HepG2 (cell line): ENCODE results near the gene CACNG4. TPM values are rescaled to one million over a fixed set of nuclear protein-coding genes. Genes with fewer than 3 reads are reported as not detected.
A peak's percentile ranks its signal among the peaks of the same experiment; 100 is the strongest.

ENCODE experiments used
- AHR ChIP-seq: IDR thresholded peaks from 2 replicates; pipeline ENCODE4 v1.6.1; 2018; ENCODE audit warnings: missing genetic modification reagents, missing compliant biosample characterization
- CTCF ChIP-seq: sonication (generic); formaldehyde crosslinking; IDR thresholded peaks from 2 replicates; pipeline ENCODE4 v1.5.0; 2020; ENCODE audit warnings: mild to moderate bottlenecking, missing genetic modification reagents, moderate library complexity
- E2F5 ChIP-seq: sonication (generic); formaldehyde crosslinking; conservative IDR thresholded peaks from 2 replicates; pipeline ENCODE4 v1.4.0; 2020; ENCODE audit warnings: missing genetic modification reagents
- EEA1 ChIP-seq: sonication (generic); formaldehyde crosslinking; IDR thresholded peaks from 2 replicates; pipeline ENCODE4 v1.5.1; 2020; ENCODE audit warnings: mild to moderate bottlenecking, missing genetic modification reagents, borderline replicate concordance
- HDAC1 ChIP-seq: sonication (generic); formaldehyde crosslinking; IDR thresholded peaks from 2 replicates; pipeline ENCODE4 v1.5.1; 2020; ENCODE audit warnings: mild to moderate bottlenecking, missing genetic modification reagents
- HNF4G ChIP-seq, 2 experiments: sonication (generic) in 1 of 2; formaldehyde crosslinking in 1 of 2; IDR thresholded peaks; 2 replicates each; pipeline versions ENCODE4 v1.4.0 to v1.6.1; 2011 to 2020; ENCODE audit warnings: borderline replicate concordance in 2 of 2, low read depth in 2 of 2, mild to moderate bottlenecking in 2 of 2, low read length in 1 of 2, missing genetic modification reagents in 1 of 2, moderate library complexity in 1 of 2
- IKZF5 ChIP-seq: IDR thresholded peaks from 2 replicates; pipeline ENCODE4 v1.6.1; 2018; ENCODE audit warnings: missing genetic modification reagents, mild to moderate bottlenecking, missing compliant biosample characterization
- NFYC ChIP-seq: IDR thresholded peaks from 2 replicates; pipeline ENCODE4 v1.6.1; 2016; ENCODE audit warnings: missing genetic modification reagents, missing compliant biosample characterization
- PHF21A ChIP-seq: sonication (generic); formaldehyde crosslinking; IDR thresholded peaks from 2 replicates; pipeline ENCODE4 v1.5.0; 2020; ENCODE audit warnings: mild to moderate bottlenecking, missing genetic modification reagents
- RCOR2 ChIP-seq: IDR thresholded peaks from 2 replicates; pipeline ENCODE4 v1.6.1; 2016; ENCODE audit warnings: missing biosample characterization, missing genetic modification reagents
- SRF ChIP-seq: IDR thresholded peaks from 2 replicates; pipeline ENCODE4 v1.6.1; 2011; ENCODE audit warnings: mild to moderate bottlenecking, low read depth, low read length, moderate library complexity
- TBX2 ChIP-seq: sonication (generic); formaldehyde crosslinking; IDR thresholded peaks from 2 replicates; pipeline ENCODE4 v1.5.0; 2020; ENCODE audit warnings: missing genetic modification reagents, mild to moderate bottlenecking, borderline replicate concordance
- TEF ChIP-seq: sonication (generic); formaldehyde crosslinking; IDR thresholded peaks from 2 replicates; pipeline ENCODE4 v1.5.0; 2020; ENCODE audit warnings: missing genetic modification reagents
- TERF1 ChIP-seq: sonication (generic); formaldehyde crosslinking; IDR thresholded peaks from 2 replicates; pipeline ENCODE4 v1.8.0; 2022; ENCODE audit warnings: mild to moderate bottlenecking, missing genetic modification reagents, moderate library complexity
- ZFY ChIP-seq: sonication (generic); formaldehyde crosslinking; IDR thresholded peaks from 2 replicates; pipeline ENCODE4 v1.4.0; 2020; ENCODE audit warnings: missing genetic modification reagents
- ZHX1 ChIP-seq: sonication (generic); formaldehyde crosslinking; IDR thresholded peaks from 2 replicates; pipeline ENCODE4 v1.8.1; 2022; ENCODE audit warnings: low read depth, mild to moderate bottlenecking, missing genetic modification reagents
- ZZZ3 ChIP-seq: sonication (generic); formaldehyde crosslinking; IDR thresholded peaks from 2 replicates; pipeline ENCODE4 v1.4.0; 2020; ENCODE audit warnings: missing genetic modification reagents, mild to moderate bottlenecking, borderline replicate concordance
- polyA plus RNA-seq, 8 experiments: library from polyadenylated mRNA; depleted of rRNA in 3 of 8; stranded (reverse) in 7 of 8; unstranded in 1 of 8; fragments of >200 nt; fragmentation: Illumina TruSeq in 4 of 8; extraction: Trizol in 4 of 8; gene quantifications; 2 replicates each; pipeline versions ENCODE4 v1.2.1 to v1.2.3, GENCODE V29; 2011 to 2016; ENCODE audit warnings: low read depth in 4 of 8, missing spikeins in 1 of 8, mixed read lengths in 1 of 8; ENCODE audit not compliant: insufficient read depth in 1 of 8
- total RNA-seq, 5 experiments: library from RNA; depleted of rRNA; stranded (reverse); fragments of >200 nt; fragmentation: Illumina TruSeq; extraction: Trizol; gene quantifications; 2 replicates each; pipeline ENCODE4 v1.2.3, GENCODE V29; 2016; ENCODE audit warnings: low read depth in 1 of 5

Gene CACNG4
- total and polyA plus RNA-seq, 2 of the 13 experiments (the other 11 are each of a cell fraction or from before 2014, with no cell fraction given), result 0.09 TPM

DNA sequence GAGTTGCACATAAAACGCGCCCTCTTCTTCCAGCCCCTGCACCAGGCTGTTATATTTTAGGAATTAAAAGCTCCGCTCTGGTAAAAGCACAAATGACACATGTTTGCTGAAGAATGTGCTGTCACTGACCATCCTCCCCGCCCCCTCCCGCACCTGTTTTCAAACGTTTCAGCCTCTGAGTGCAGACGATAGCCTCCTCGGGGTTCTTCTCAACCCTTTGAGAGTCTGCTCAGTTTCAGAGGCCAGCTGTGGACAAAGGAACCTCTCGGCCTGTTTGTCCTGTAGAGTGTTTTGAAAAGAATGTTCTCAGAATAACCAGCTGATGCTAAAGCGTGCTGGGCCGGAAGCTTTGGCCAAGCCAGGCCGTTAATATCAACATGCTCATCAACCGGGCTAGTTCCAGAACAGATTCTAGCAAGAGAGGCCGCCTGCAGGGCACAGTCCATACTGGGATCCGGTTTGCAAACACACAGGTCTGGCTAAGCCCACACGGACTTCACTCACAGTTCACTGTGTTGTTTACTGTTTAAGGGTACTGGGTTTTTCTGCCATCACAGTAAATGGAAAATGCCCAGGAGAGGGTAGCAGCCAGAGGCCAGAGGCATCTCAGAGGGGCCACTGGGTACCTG lies 6.4 kb upstream of the CACNG4 start (continued):
- TF ChIP-seq EEA1 (no peak), RCOR2 (CRISPR knock-in tag) (peak; percentile 47; the same call in 1 of the 2 replicates), ZZZ3 (CRISPR knock-in tag) (no peak), ZHX1 (CRISPR knock-in tag) (no peak), TBX2 (CRISPR knock-in tag) (peak; percentile 71; the same call in 1 of the 2 replicates), HNF4G (IDR thresholded peaks at IDR 0.05; ENCODE audit: borderline replicate concordance, low read depth, low read length) (peak; percentile 90), HNF4G (CRISPR knock-in tag; IDR thresholded peaks at IDR 0.05; ENCODE audit: borderline replicate concordance, low read depth) (no peak; the same call in 1 of the 2 replicates), TEF (CRISPR knock-in tag) (no peak), PHF21A (peak; percentile 73), SRF (peak; percentile 77; the same call in 1 of the 2 replicates), HDAC1 (CRISPR knock-in tag) (peak; percentile 72), ZFY (CRISPR knock-in tag) (peak; percentile 64), TERF1 (CRISPR knock-in tag) (no peak), IKZF5 (CRISPR knock-in tag) (0 out of 2 replicates have a peak, but pooled peaks have one; percentile 33), AHR (CRISPR knock-in tag) (no peak), NFYC (CRISPR knock-in tag) (no peak), CTCF (CRISPR knock-in tag) (peak; percentile 44), E2F5 (CRISPR knock-in tag) (no peak)
